ENCODE data around the gene MBOAT7.

Gene MBOAT7

DNA sequence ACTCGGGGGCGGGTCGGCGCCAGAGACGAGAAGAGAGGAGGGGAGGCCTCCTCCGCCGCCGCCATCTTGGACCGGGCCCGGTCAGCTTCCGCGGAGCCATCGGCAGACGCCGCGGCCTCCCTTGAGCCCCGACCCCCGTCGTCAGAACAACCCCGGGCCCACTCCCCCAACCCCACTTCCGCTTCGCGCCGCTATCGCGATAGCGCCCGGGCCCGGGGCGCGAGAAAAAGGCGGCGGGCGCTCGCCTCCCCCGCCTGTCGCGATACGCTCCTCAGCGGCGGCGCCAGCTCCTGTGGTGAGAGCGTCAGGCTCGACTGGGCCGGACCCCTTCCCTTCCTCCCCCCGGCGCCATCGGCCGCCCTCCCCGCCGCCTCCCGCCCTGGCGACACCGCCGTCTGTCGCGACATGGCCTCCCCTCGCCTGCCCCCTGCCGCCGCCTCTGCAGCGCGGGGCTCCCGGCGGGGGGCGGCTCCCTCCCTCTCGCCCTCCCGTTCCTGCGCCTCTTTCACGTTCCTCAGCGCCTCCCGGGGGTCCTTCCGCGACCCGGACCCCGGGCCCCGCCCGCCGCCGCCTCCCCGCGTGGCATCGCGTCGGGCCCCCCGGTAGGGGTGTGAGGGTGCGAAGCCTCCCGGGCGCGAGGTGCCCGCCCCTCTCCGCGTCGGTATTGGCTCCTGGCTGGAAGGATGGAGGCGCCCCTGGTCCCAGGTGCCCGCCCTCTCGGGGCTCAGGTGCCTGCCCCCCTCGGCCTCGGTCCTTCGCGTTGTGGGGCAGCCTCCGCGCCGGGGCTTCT lies 51.5 kb downstream of the MBOAT7 start, which contains the start of gene CNOT3:
TSS of gene CNOT3 (plus strand) at position 64 of the 790 bp plus-strand sequence. CDS start 5,217 bp downstream, outside the sequence.
- DNase-seq = peak; percentile 15 to 50

DNA sequence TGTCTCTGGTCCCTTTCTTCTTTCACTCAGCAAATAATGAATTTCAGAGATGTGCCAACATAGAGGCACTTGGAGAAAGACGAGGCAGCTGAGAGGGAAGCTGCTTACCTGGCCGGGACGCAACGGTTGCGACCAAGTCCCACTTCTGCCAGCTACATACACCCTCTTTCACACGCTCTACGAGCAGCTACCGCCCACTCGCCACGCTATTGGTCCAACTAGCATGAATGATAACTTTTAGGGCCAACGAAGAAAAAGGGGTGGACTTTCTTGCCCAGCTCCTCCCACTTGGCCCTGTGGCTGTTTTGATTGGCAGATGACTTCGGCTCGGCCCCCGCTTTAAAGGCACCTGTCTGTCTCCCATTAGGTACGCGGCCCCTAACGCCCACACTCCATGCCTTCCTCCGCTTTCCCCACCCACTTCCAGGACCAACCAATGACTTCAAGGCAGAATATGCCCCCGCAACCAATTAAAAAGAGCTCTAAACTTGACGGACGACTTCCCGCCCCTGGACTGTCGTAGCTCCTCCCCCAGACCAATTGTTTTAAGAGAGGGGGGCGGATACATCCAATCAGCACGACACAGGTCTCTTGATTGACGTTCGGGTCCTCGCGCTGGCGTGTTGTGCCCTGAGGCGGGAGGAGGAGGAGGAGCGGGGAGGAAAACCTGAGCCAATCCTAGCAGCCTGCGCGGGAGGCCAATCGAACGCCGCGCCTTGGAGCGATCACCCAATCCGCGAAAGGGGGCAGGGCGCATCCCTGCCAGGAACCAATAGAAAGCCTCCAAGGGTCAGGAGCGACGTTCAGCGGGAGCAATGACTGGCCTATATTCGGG lies 52.3 kb downstream of the MBOAT7 start:
- peak; percentile 100 for DNase-seq

DNA sequence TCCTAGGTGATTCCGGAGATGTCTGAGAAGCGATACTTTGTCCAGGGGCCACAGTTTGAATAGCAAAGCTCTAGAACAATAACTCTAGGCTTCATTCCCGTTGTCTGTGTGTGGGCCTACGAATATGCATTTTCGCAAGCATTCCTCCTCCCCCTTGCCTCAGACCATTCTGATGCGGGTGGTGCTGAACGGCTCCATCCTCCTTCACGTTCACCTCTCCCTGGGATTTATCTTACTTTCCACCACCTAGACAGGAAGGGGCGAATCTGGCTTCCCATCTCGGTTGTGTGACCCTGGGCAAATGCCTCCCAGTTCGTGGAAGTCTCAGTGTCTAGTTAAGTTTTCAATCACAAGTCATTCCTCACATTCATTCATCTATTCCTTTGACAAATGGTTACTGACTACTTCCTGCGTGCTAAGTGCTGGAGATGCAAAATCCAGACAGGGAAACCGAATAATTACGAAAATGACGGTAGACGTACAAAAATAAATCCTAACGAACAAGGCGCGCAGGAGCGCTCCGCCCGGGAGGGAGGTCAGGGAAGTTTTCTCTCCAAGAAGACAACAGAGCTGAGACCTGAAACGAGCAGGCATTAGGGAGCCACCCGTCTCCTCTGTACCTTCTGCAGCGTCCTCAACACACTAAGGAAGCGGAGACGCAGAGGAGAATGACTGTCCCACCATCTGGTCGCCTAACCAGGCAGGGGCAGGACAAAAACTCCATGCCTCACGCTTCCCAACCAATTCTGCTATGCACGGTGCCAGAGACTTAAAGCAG lies 53.1 kb downstream of the MBOAT7 start:
- no peak for DNase-seq

DNA sequence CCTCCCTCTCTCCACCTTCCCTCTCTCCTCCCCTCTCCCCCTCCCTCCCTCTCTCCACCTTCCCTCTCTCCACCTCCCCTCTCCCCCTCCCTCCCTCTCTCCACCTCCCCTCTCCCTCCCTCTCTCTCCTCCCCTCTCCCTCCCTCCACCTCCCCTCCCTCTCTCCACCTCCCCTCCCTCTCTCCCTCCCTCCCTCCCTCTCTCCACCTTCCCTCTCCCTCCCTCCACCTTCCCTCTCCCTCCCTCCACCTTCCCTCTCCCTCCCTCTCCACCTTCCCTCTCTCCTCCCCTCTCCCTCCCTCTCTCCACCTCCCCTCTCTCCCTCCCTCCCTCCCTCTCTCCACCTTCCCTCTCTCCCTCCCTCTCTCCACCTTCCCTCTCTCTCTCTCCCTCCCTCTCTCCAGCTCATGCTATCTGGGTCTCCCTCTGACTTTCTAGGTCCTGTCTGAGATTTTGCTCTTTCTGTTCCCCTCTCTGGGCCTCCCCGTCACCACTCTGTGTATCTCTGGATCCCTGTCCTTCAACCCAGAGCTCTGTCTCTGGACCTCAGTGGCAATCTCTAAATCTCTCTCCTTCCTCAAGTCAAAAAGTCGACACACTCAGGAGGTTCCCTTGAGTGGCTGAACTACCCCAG lies 55.3 kb downstream of the MBOAT7 start:
- no peak for DNase-seq

DNA sequence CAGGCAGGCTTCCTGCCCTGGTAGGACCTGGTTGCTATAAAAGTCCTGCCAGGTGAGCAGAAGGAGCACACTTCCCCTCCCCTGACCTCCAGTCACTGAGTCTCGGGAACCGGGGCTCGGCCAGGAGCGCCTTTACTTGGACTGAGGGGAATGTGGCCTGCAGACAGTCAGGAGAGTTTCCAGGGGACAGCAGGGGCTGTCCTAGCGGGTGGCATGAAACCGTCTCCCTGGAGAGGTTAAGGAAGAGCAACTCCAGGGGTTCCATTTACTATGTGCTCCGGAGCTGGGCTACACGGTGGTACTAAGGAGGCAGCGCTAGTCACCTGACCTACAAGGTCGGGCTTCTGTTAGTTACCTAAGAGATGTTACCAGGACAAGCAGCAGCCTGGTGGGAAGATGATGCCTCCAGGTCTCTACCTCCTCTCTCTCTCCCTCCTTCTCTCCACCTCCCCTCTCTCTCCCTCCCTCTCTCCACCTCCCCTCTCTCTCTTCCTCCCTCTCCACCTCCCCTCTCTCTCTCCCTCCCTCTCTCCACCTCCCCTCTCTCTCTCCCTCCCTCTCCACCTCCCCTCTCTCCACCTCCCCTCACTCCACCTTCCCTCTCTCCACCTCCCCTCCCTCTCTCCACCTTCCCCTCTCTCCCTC lies 55.9 kb downstream of the MBOAT7 start:
- no peak for DNase-seq

DNA sequence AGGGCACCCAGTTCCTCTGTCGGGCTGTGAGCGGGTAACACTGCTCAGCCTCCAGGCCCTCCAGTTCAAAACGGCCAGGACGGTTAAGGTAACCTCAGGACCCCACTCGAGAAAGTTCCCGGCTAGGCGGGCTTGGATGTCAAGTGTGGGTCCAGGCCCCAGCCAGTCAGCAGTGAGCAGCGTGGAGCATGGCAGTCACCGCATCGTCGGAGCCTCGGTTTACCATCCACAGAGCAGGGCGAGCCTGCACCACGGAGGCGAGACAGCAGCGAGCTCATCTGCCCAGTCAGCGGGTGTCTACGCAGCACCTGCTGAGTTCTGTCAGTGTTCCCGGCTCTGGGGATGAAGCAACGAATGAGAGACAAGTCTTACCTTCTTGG lies 59.8 kb downstream of the MBOAT7 start:
- DNase-seq = no peak

DNA sequence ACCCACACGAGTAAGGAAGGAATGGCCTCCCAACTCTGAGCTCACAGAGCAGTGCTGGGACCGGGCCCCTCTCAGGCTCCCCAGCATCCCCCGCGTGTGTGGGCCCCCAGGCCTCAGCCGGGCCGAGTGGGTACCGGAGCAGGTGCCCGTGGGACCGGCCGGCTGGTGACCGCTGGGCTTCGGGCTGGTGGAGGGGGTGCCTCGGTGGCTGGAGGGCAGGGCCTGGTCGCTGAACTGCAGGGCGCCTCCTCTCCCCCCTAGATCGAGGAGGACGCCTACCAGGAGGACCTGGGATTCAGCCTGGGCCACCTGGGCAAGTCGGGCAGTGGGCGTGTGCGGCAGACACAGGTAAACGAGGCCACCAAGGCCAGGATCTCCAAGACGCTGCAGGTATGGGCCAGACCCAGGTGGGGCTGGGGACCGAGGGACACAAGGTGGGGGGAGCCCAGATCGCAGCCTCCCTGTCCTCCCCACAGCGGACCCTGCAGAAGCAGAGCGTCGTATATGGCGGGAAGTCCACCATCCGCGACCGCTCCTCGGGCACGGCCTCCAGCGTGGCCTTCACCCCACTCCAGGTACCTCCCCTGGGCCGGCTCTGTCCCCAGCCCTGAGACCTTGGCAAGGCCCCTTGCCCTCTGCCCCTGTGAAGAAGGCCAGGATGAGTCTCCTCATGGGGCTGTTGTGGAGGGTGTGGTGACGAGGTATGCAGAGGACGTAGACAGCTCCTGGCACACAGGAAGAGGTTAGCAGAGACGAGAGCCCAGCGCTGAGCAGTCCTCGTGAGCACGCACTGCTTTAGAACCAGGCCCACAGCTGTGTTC lies 60.4 kb downstream of the MBOAT7 start:
- no peak for DNase-seq

DNA sequence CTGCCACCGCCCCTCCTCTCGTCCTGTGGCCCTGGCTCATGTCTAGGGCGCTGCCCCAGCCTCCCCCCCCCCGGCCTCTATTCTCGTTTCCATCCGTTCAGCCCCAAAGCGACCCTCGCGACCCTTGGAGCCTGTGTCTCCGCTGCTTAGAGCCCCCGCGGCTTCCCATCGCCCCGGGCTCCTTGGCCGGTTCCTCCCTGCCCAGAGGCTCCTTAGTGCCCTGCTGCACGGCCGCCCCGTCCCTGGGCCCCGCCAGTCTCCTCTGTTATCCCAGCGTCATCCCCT lies 61.0 kb downstream of the MBOAT7 start:
- no peak for DNase-seq

DNA sequence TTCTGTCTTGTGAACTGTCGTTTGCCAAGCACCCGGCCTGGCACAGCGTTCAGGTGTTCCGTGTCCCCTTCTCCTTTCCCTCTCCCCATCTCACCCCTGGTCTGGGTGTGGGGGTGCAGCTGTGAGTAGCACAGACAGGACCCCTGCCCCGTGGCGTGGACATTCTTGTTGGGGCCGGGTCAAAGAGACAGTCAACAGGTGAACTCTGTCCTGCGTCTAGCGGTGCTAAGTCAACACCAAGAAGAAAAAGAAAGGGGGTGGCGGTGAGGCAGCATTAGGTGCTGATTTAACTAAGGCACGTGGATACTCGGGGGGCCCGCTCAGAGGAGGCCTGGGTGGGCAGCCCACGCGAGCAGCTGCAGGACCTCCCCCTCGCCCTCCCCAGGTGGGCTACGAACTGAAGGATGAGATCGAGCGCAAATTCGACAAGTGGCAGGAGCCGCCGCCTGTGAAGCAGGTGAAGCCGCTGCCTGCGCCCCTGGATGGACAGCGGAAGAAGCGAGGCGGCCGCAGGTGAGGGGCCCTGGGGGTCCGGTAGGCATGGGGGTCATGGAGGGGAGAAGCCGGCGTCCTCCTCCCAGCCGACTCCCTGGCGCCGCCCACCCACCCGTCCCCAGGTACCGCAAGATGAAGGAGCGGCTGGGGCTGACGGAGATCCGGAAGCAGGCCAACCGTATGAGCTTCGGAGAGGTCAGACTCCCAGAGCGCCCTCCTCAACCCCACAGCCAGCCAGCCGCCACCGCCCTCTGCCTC lies 61.5 kb downstream of the MBOAT7 start:
- no peak for DNase-seq

DNA sequence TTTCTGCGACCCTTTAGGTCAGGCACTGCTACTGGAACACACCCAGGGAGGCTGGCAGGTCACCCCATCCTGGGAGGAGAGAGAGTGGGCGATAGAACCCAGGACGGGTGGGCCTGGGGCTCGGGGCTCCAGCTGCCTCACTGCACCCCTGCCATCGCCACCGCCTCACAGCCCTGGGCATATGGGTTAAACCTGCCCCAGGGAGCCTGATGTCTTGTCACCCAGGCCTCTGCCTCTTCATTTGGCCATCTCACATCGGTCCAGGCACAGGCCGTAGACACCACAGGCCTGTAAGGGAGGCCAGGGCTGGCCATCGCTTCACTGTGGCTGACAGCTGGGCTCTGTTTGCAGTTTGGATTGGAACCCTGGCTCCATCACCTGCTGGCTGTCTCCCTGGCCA lies 63.7 kb downstream of the MBOAT7 start:
- DNase-seq = no peak

DNA sequence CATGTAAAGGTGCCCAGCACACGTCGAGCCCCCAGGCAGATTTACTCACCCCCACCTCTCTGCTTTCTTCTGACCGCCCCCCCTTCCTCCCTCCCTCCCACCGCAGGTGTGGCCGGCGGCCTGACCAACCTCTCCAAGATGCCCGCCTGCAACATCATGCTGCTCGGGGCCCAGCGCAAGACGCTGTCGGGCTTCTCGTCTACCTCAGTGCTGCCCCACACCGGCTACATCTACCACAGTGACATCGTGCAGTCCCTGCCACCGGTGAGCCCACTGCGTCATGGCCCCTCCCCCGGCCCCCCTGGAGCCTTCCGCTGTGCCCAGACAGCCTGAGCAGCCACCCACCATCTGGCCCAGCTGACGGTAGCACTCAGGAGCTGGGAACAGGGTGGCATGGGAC lies 65.0 kb downstream of the MBOAT7 start:
- DNase-seq = no peak

DNA sequence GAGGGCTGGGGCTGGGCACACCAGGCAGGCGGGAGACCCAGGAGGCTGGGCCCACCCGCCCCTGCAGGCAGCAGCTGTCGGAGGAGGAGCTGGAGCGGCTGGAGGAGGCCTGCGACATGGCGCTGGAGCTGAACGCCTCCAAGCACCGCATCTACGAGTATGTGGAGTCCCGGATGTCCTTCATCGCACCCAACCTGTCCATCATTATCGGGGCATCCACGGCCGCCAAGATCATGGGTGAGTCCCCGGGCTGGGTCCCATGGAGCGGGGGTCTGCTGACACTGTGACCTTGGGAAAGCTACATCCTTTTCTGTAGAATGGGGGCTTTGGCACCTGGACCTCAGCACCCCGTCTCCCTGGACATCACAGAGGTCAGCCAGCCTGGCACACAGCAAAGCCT lies 65.7 kb downstream of the MBOAT7 start:
- no peak for DNase-seq

Measured in CD4-positive, alpha-beta T cell treated with Interferon alpha-2 for 1 hour (primary cell).